ENCODE data around the gene TES.
"Not testable (repeated sequence)": the region's sequence is repeated elsewhere in the genome, so short reads cannot be mapped to it uniquely, and the experiment has no call there.

Gene TES

GRCh38 chr7:116292381-116292780, 82.0 kb downstream of the TES start:
- DNase-seq = no peak

GRCh38 chr7:116293139-116293538, 82.8 kb downstream of the TES start:
- DNase-seq = no peak

GRCh38 chr7:116293633-116294032, 83.3 kb downstream of the TES start:
- no peak for DNase-seq

GRCh38 chr7:116295903-116296302, 85.6 kb downstream of the TES start:
- DNase-seq = not testable (repeated sequence)

GRCh38 chr7:116298055-116298454, 87.7 kb downstream of the TES start:
- DNase-seq = no peak

- DNase-seq = no peak
Observed at GRCh38 chr7:116298576-116298975, 88.2 kb downstream of the TES start.

- DNase-seq = no peak
Observed at GRCh38 chr7:116305485-116306408, 95.4 kb downstream of the TES start.

GRCh38 chr7:116306409-116307048, 96.2 kb downstream of the TES start:
- no peak for DNase-seq

- no peak for DNase-seq
Observed at GRCh38 chr7:116307253-116307652, 96.9 kb downstream of the TES start.
